ENCODE measurements around the gene PARP14. TPM values are rescaled to one million over a fixed set of nuclear protein-coding genes. Genes with fewer than 3 reads are reported as not detected.

The PARP14 gene
- 35.7 and 54.0 TPM in 2 replicates for total RNA-seq

GRCh38 chr3:122680475-122681283 is at the start of gene PARP14:
Gene PARP14, plus strand, starts transcription at chr3:122680839. Its CDS starts 45 bp downstream, at chr3:122680884.

Other genes with a start within 250 kb of the PARP14 start
- gene KPNA1, start 165.9 kb upstream of the PARP14 start, total RNA-seq: 37.6 and 45.6 TPM in 2 replicates
- gene PARP9, start 116.5 kb upstream of the PARP14 start, total RNA-seq: 12.8 and 20.8 TPM in 2 replicates
- 15.0 and 21.0 TPM in 2 replicates for gene DTX3L, start 116.5 kb upstream of the PARP14 start, total RNA-seq
- gene PARP15, start 103.2 kb upstream of the PARP14 start, total RNA-seq: 0.03 and 0.13 TPM in 2 replicates
- gene HSPBAP1, start 113.0 kb downstream of the PARP14 start, total RNA-seq: 3.9 and 5.6 TPM in 2 replicates
- 17.6 and 19.7 TPM in 2 replicates for gene SLC49A4, start 114.2 kb downstream of the PARP14 start, total RNA-seq